ENCODE results near the gene CLIP2.

DNA sequence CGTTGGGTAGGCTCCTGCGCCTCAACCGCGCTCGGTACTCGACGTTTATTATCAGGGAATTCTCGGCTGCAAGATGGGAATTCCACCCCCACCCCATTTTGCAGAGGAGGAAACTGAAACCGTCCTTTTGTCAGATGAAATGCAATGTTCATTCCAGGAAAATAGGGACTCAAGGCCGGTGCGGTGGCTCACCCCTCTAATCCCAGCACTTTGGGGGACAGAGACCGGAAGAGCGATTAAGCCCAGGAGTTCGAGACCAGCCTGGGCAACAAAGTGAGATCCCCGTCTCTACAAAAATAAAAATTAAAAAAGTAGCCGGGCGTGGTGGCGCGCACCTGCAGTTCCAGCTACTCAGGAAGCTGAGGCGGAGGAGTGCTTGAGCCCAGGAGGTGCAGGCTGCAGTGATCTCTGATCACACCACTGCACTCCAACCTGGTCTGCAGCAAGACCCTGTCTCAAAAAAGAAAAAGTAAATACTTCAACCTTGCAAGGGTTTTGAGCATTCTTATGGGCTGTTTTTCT is 34.3 kb upstream of the CLIP2 start:
- TF ChIP-seq, protein P1, sequence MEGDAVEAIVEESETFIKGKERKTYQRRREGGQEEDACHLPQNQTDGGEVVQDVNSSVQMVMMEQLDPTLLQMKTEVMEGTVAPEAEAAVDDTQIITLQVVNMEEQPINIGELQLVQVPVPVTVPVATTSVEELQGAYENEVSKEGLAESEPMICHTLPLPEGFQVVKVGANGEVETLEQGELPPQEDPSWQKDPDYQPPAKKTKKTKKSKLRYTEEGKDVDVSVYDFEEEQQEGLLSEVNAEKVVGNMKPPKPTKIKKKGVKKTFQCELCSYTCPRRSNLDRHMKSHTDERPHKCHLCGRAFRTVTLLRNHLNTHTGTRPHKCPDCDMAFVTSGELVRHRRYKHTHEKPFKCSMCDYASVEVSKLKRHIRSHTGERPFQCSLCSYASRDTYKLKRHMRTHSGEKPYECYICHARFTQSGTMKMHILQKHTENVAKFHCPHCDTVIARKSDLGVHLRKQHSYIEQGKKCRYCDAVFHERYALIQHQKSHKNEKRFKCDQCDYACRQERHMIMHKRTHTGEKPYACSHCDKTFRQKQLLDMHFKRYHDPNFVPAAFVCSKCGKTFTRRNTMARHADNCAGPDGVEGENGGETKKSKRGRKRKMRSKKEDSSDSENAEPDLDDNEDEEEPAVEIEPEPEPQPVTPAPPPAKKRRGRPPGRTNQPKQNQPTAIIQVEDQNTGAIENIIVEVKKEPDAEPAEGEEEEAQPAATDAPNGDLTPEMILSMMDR (IDR thresholded peaks at IDR 0.05) = no peak
- TF ChIP-seq SIN3A (IDR thresholded peaks at IDR 0.05; ENCODE audit: borderline replicate concordance, insufficient read depth, low read depth, low read length) (no peak), POLR2AphosphoS5 (IDR thresholded peaks at IDR 0.05; ENCODE audit: low read depth, low read length) (no peak), TCF7L2 (IDR thresholded peaks at IDR 0.05; ENCODE audit: low read depth, low read length) (0 out of 2 replicates have a peak, but pooled peaks have one; percentile 2)

Data from Panc1 (cell line).